GM12872 (cell line): ENCODE measurements around the gene MSL2.

Experiments used
- CTCF ChIP-seq: IDR thresholded peaks from 3 replicates; pipeline ENCODE4 v1.5.1; 2011; ENCODE audit warnings: low read depth, mild to moderate bottlenecking, low read length, moderate library complexity; ENCODE audit not compliant: insufficient read depth

Gene MSL2

DNA sequence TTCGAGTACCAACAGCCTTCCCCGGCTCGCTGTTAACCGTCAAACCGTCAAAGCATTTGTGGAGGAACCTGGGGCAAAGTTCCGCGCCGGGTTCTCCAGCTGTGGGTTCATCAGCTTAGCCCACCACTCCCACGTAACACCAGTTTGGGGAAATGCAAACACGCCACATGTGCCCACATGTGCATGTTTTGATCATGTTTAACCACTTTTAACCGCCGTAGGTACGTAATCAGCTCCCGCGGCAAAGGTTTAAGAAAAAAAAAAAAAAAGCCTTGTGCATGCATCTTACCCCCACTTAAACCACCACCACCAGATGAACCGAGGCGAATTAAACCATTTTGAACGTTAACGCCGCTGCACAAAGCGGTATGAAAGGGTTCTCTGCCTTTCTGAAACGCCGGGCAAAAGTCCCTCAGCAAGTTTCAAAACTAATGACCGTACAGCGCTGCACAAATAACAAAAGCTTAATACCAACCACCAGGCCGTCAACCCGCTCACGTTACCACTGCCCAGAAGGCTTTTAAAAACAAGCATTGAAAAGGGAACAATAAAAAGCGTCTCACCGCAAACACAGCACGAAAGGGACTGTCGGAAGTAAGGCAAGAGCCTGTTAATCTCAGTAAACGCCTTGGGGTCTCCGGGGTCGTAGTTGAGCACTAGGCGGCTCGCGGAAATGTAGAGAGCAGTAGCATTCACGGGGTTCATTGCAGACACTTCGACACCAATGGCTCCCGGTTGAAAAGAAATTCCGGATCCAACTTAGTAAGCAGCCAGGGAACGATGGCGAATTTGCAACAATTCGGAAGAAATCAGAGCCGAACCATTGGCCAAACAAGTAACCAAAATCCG, 1.5 kb downstream of the MSL2 start:
- no peak for TF ChIP-seq CTCF

GRCh38 chr3:136193278-136194054, 2.7 kb downstream of the MSL2 start:
- TF ChIP-seq CTCF = no peak

GRCh38 chr3:136192831-136193230, 3.3 kb downstream of the MSL2 start:
- TF ChIP-seq CTCF = no peak

- no peak for TF ChIP-seq CTCF
These were observed 6.1 kb downstream of the MSL2 start for GRCh38 chr3:136189859-136190617.

DNA sequence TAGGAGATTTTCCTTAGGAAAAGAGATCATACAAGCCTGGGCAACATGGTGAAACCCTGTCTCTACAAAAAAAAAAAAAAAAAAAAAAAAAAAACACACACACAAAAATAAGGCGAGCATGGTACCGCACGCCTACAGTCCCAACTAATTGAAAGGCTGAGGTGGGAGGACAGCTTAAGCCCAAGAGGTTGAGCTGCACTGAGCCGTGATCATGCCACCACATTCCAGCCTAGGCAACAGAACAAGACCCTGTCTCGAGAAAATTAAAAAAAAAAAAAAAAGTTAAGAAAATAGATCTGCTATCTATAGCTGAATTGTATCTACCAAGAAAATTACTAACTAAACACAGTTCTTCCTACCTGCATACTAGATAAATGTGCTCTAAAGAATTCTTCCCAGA, 7.1 kb downstream of the MSL2 start:
- TF ChIP-seq CTCF = no peak

DNA sequence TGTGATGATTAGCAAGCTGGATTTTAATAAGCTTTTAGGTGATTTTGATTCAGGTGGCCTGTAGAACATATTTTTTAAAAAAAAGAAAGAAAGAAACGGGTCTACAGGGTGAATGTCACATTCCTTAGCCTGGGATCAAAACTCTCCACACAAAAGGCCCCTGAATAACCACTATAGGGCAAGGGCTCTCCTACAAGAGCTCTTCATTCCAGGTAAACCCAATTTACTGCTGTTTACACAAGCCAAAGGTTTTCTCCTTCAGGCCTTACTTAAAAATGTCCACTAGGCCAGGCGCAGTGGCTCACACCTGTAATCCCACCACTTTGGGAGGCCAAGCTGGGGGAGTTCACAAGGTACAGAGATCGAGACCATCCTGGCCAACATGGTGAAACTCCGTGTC, 8.3 kb downstream of the MSL2 start:
- TF ChIP-seq CTCF = no peak

DNA sequence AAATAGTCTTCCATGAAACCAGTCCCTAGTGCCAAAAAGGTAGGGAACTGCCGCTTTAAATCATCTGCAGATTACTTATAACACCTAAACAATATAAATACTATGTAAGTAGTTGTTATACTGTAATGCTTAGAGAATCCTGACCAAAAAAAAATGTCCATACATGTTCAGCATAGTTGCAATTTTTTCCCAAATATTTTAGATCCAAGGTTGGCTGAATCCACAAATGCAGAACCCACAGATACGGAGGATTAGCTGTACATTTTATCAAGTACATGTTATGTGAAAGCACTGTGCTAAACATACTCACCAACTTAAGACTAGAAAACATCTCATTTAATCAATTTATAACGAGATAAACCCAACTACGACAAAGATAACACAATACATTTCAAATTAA, 9.3 kb downstream of the MSL2 start:
- TF ChIP-seq CTCF = no peak
